Measurements from ENCODE around the gene MLX. TPM values are rescaled to one million over a fixed set of nuclear protein-coding genes. Genes with fewer than 3 reads are reported as not detected.
A peak's percentile ranks its signal among the peaks of the same experiment; 100 is the strongest.

MLX gene
- total and polyA plus RNA-seq, 12 donors: 34.2 to 95.0 (median 47.1) TPM

GRCh38 chr17:42531455-42532354 lies 35.2 kb upstream of the MLX start:
- no peaks in the 10 kb centered on the region for H3K36me3 ChIP-seq (replicated peaks in 1 of 2)
- H3K4me1 ChIP-seq (replicated peaks in 1 of 2): peaks cover 10 to 27% of the 10 kb centered on the region in 2 donors
- peak overlapping the region in 2 of 4 donors; percentile 24 to 63 for H3K4me3 ChIP-seq
- intact Hi-C loops (cut with DNase I): no loop called here
- H3K9me3 ChIP-seq (replicated peaks in 1 of 3): no peaks in the 10 kb centered on the region
- peak in 6 of 7 donors; percentile 64 to 85 (median 75) for DNase-seq
- no peaks in the 10 kb centered on the region for H3K27me3 ChIP-seq
- WGBS, 4 donors: 11 to 28% (median 21%) methylated on average over 15 to 60 of the region's 60 CpGs
- TF ChIP-seq POLR2A (IDR thresholded peaks at IDR 0.05) (peak; percentile 21 to 66), CTCF (IDR thresholded peaks at IDR 0.05) (peak in 4 of 6 experiments; percentile 48 to 70 (median 60))
- H3K27ac ChIP-seq: peak overlapping the region in 4 of 5 donors; percentile 69 to 95 (median 75)

- Histone ChIP-seq H3K4me3 (peak overlapping the region in 2 of 4 donors; percentile 50 to 95), H3K27me3 (no peaks in the 10 kb centered on the region), H3K9me3 (replicated peaks in 1 of 3) (no peaks in the 10 kb centered on the region), H3K27ac (peak overlapping the region; percentile 26 to 100 (median 75)), H3K4me1 (replicated peaks in 1 of 2) (peaks cover 12 to 27% of the 10 kb centered on the region in 2 donors), H3K36me3 (replicated peaks in 1 of 2) (peaks cover 0 to 17% of the 10 kb centered on the region in 2 donors)
- no peak for TF ChIP-seq POLR2A (IDR thresholded peaks at IDR 0.05)
- TF ChIP-seq CTCF (IDR thresholded peaks at IDR 0.05): no peak
- intact Hi-C loops (cut with DNase I): no loop called here
- no peak for DNase-seq
- 38 to 57% (median 44%) methylated on average over 18 to 26 of the region's 26 CpGs for WGBS, 4 donors
Observed at GRCh38 chr17:42535155-42536047, 31.5 kb upstream of the MLX start.

- 0 to 1% (median 0%) methylated on average over 4 to 40 of the region's 40 CpGs for WGBS, 4 donors
- Histone ChIP-seq H3K27me3 (no peaks in the 10 kb centered on the region), H3K36me3 (replicated peaks in 1 of 2) (peaks cover 0 to 22% of the 10 kb centered on the region in 2 donors), H3K9me3 (replicated peaks in 1 of 3) (no peaks in the 10 kb centered on the region), H3K27ac (peak within 1 kb of the TSS; percentile 26 to 100 (median 75)), H3K4me1 (replicated peaks in 1 of 2) (peaks cover 12 to 27% of the 10 kb centered on the region in 2 donors), H3K4me3 (peak within 1 kb of the TSS; percentile 12 to 95 (median 47))
- intact Hi-C loops (cut with DNase I): no loop called here
- DNase-seq: peak; percentile 97 to 99 (median 97)
- TF ChIP-seq CTCF (IDR thresholded peaks at IDR 0.05) (no peak), POLR2A (IDR thresholded peaks at IDR 0.05) (peak; percentile 53 to 76)
Observed at GRCh38 chr17:42536048-42536371, 30.9 kb upstream of the MLX start, which contains the start of gene NAGLU. NAGLU (plus strand) TSS chr17:42536241; CDS start chr17:42536273, 32 bp downstream.
